Ovary (tissue), 3 donors: Measurements from ENCODE around the gene LDB1.

Experiments used
- CTCF ChIP-seq, 3 donors: fragments of 450-650 bp in 2 of 3; fragments of 200-600 bp in 1 of 3; IDR thresholded peaks; one replicate each; pipeline versions ENCODE4 v1.5.1 to v1.8.0; 2016 to 2022; ENCODE audit warnings: antibody characterized with exemption in 3 of 3, mild to moderate bottlenecking in 1 of 3
- EP300 ChIP-seq: sonication (generic); formaldehyde crosslinking; IDR thresholded peaks from one replicate; pipeline ENCODE4 v1.6.1; 2017; ENCODE audit warnings: antibody characterized with exemption
- POLR2A ChIP-seq: fragments of 450-650 bp; IDR thresholded peaks from one replicate; pipeline ENCODE4 v1.6.1; 2017; ENCODE audit warnings: antibody characterized with exemption, mild to moderate bottlenecking, moderate library complexity
- donor health status: DM: no; HTN: no; CAD: no.

- TF ChIP-seq CTCF (IDR thresholded peaks at IDR 0.05) = no peak
- no peak for TF ChIP-seq POLR2A
- TF ChIP-seq EP300 = no peak
These were observed 55.7 kb downstream of the LDB1 start for GRCh38 chr10:102064503-102064867.
